T follicular helper cell (primary cell): Measurements from ENCODE around the gene STXBP3.

ENCODE experiments used
- DNase-seq: peaks from one replicate; pipeline ENCODE4 v3.0.0-alpha.2; 2020; ENCODE audit warnings: low read depth

STXBP3 gene

GRCh38 chr1:108842525-108843181, 96.2 kb downstream of the STXBP3 start:
- DNase-seq = no peak

GRCh38 chr1:108843390-108844137, 97.1 kb downstream of the STXBP3 start:
- DNase-seq = no peak

GRCh38 chr1:108845446-108845845, 99.0 kb downstream of the STXBP3 start:
- DNase-seq = no peak

- DNase-seq = no peak
Observed at GRCh38 chr1:108845991-108846390, 99.5 kb downstream of the STXBP3 start.

GRCh38 chr1:108847494-108847893, 101.0 kb downstream of the STXBP3 start:
- DNase-seq = no peak

GRCh38 chr1:108848806-108849205, 102.3 kb downstream of the STXBP3 start:
- DNase-seq = no peak

GRCh38 chr1:108850929-108851328, 104.5 kb downstream of the STXBP3 start:
- DNase-seq = no peak

- no peak for DNase-seq
Observed at GRCh38 chr1:108851567-108851966, 105.1 kb downstream of the STXBP3 start.

- no peak for DNase-seq
Observed at GRCh38 chr1:108852221-108852975, 105.9 kb downstream of the STXBP3 start.

GRCh38 chr1:108854221-108855019, 107.9 kb downstream of the STXBP3 start:
- no peak for DNase-seq

GRCh38 chr1:108856994-108857393, 110.5 kb downstream of the STXBP3 start, which contains the start of gene AKNAD1:
TSS of gene AKNAD1 (minus strand) at chr1:108857094. CDS start at chr1:108852664, 4,430 bp downstream.
- no peak for DNase-seq

GRCh38 chr1:108858230-108858950, 111.9 kb downstream of the STXBP3 start:
- DNase-seq = no peak
